ENCODE data around the gene RNU2-1.
A peak's percentile ranks its signal among the peaks of the same experiment; 100 is the strongest.
"Not testable (repeated sequence)": the region's sequence is repeated elsewhere in the genome, so short reads cannot be mapped to it uniquely, and the experiment has no call there.

Gene RNU2-1

GRCh38 chr17:43219746-43220380 is 13.9 kb downstream of the RNU2-1 start:
- TF ChIP-seq GATA1 (IDR thresholded peaks at IDR 0.05; ENCODE audit: low read depth, low read length) (no peak), POLR2A (IDR thresholded peaks at IDR 0.05; ENCODE audit: low read length) (no peak)
- no peak for DNase-seq

GRCh38 chr17:43219001-43219400 is 14.8 kb downstream of the RNU2-1 start:
- no peak for DNase-seq
- no peak for TF ChIP-seq POLR2A (IDR thresholded peaks at IDR 0.05; ENCODE audit: low read length)
- no peak for TF ChIP-seq GATA1 (IDR thresholded peaks at IDR 0.05; ENCODE audit: low read depth, low read length)

GRCh38 chr17:43217614-43218087 is 16.1 kb downstream of the RNU2-1 start:
- no peak for DNase-seq

GRCh38 chr17:43216762-43217613 is 16.8 kb downstream of the RNU2-1 start:
- TF ChIP-seq POLR2A (IDR thresholded peaks at IDR 0.05; ENCODE audit: low read length) (no peak), GATA1 (IDR thresholded peaks at IDR 0.05; ENCODE audit: low read depth, low read length) (no peak)
- no peak for DNase-seq

More at GRCh38 chr17:43217614-43218087, 16.1 kb downstream of the RNU2-1 start:
- TF ChIP-seq POLR2A (IDR thresholded peaks at IDR 0.05; ENCODE audit: low read length) = no peak
- TF ChIP-seq GATA1 (IDR thresholded peaks at IDR 0.05; ENCODE audit: low read depth, low read length) = no peak

- no peak for TF ChIP-seq POLR2A (IDR thresholded peaks at IDR 0.05; ENCODE audit: low read length)
- TF ChIP-seq GATA1 (IDR thresholded peaks at IDR 0.05; ENCODE audit: low read depth, low read length) = no peak
- DNase-seq = no peak
Measured at GRCh38 chr17:43216369-43216761, 17.4 kb downstream of the RNU2-1 start.

- DNase-seq = no peak
- no peak for TF ChIP-seq GATA1 (IDR thresholded peaks at IDR 0.05; ENCODE audit: low read depth, low read length)
- no peak for TF ChIP-seq POLR2A (IDR thresholded peaks at IDR 0.05; ENCODE audit: low read length)
Measured at GRCh38 chr17:43215341-43215740, 18.4 kb downstream of the RNU2-1 start.

GRCh38 chr17:43213545-43213944 is 20.2 kb downstream of the RNU2-1 start:
- DNase-seq = no peak
- TF ChIP-seq POLR2A (IDR thresholded peaks at IDR 0.05; ENCODE audit: low read length) (no peak), GATA1 (IDR thresholded peaks at IDR 0.05; ENCODE audit: low read depth, low read length) (no peak)

- DNase-seq = peak in 1 of 2 experiments; percentile 24
- TF ChIP-seq POLR2A (IDR thresholded peaks at IDR 0.05; ENCODE audit: low read length) (no peak), GATA1 (IDR thresholded peaks at IDR 0.05; ENCODE audit: low read depth, low read length) (no peak)
Measured at GRCh38 chr17:43212641-43213490, 20.9 kb downstream of the RNU2-1 start.

- TF ChIP-seq GATA1 (IDR thresholded peaks at IDR 0.05; ENCODE audit: low read depth, low read length) (no peak), POLR2A (IDR thresholded peaks at IDR 0.05; ENCODE audit: low read length) (peak; percentile 65)
- peak; percentile 81 to 87 for DNase-seq
Measured at GRCh38 chr17:43211480-43212402, 22.0 kb downstream of the RNU2-1 start, which contains the start of gene TMEM106A. TSS of gene TMEM106A (plus strand) at chr17:43211875. CDS start at chr17:43213042, 1,167 bp downstream.

- no peak for TF ChIP-seq POLR2A (IDR thresholded peaks at IDR 0.05; ENCODE audit: low read length)
- TF ChIP-seq GATA1 (IDR thresholded peaks at IDR 0.05; ENCODE audit: low read depth, low read length) = no peak
- no peak for DNase-seq
Measured at GRCh38 chr17:43211123-43211479, 22.7 kb downstream of the RNU2-1 start.

- no peak for TF ChIP-seq POLR2A (IDR thresholded peaks at IDR 0.05; ENCODE audit: low read length)
- TF ChIP-seq GATA1 (IDR thresholded peaks at IDR 0.05; ENCODE audit: low read depth, low read length) = no peak
- no peak for DNase-seq
Measured at GRCh38 chr17:43210576-43210975, 23.2 kb downstream of the RNU2-1 start.

- DNase-seq = not testable (repeated sequence)
Measured at GRCh38 chr17:43203013-43203412, 30.8 kb downstream of the RNU2-1 start.

- DNase-seq = no peak
- no peak for TF ChIP-seq POLR2A (IDR thresholded peaks at IDR 0.05; ENCODE audit: low read length)
- no peak for TF ChIP-seq GATA1 (IDR thresholded peaks at IDR 0.05; ENCODE audit: low read depth, low read length)
Measured at GRCh38 chr17:43200127-43200526, 33.6 kb downstream of the RNU2-1 start.
